Calu3 (cell line): ENCODE data around the gene ANKS1A. TPM values are rescaled to one million over a fixed set of nuclear protein-coding genes. Genes with fewer than 3 reads are reported as not detected.
A peak's percentile ranks its signal among the peaks of the same experiment; 100 is the strongest.

Experiments
- BruUV-seq: library from RNA; stranded (reverse); fragments of 400-500 nt; replicated peaks from 2 replicates; lab custom pipeline; 2021; lab: Mats Ljungman, UMichigan
- CTCF ChIA-PET: fragments of 300-600 bp; sonication (Branson Sonifier 250); formaldehyde crosslinking; loops from one replicate; lab custom pipeline; 2022; ENCODE audit warnings: antibody characterized with exemption; lab: Charles Lee
- DNase-seq: peaks from one replicate; pipeline ENCODE4 v3.0.0; 2022
- H3K27ac Mint-ChIP-seq: one replicate; pipeline ENCODE4 v1.8.0; 2022; ENCODE audit warnings: mixed read lengths; ENCODE audit not compliant: unreplicated experiment
- H3K27me3 Mint-ChIP-seq: one replicate; pipeline ENCODE4 v1.8.0; 2022; ENCODE audit warnings: mixed read lengths; ENCODE audit not compliant: unreplicated experiment
- H3K36me3 Mint-ChIP-seq: one replicate; pipeline ENCODE4 v1.8.0; 2022; ENCODE audit warnings: mild to moderate bottlenecking, moderate library complexity, mixed read lengths; ENCODE audit not compliant: insufficient read depth, unreplicated experiment
- H3K4me1 Mint-ChIP-seq: one replicate; pipeline ENCODE4 v1.8.0; 2022; ENCODE audit warnings: mild to moderate bottlenecking, low read depth, mixed read lengths; ENCODE audit not compliant: unreplicated experiment
- H3K4me3 Mint-ChIP-seq: one replicate; pipeline ENCODE4 v1.8.0; 2022; ENCODE audit warnings: mild to moderate bottlenecking, low read depth, moderate library complexity, mixed read lengths; ENCODE audit not compliant: unreplicated experiment
- H3K9me3 Mint-ChIP-seq: one replicate; pipeline ENCODE4 v1.8.0; 2022; ENCODE audit warnings: low read depth, mixed read lengths; ENCODE audit not compliant: unreplicated experiment
- CTCF ChIP-seq: fragments of 200-600 bp; IDR thresholded peaks from one replicate; pipeline ENCODE4 v1.8.0; 2022; ENCODE audit warnings: antibody characterized with exemption; ENCODE audit not compliant: unreplicated experiment
- intact Hi-C: fragments of 100-400 bp; cut with micrococcal nuclease; formaldehyde crosslinking; loops from one replicate; pipeline ENCODE4 v1.10.0; 2022; ENCODE audit not compliant: unreplicated experiment
- total RNA-seq: library from RNA; stranded (reverse); gene quantifications from 2 replicates; pipeline ENCODE4 v1.2.3, GENCODE V29; 2022

The ANKS1A gene
- total RNA-seq, 1 experiment from 2014 or later: 60.3 TPM

GRCh38 chr6:35023091-35024000 lies 134.3 kb downstream of the ANKS1A start:
- no TSS peak for BruUV-seq
- peaks cover 32% of the 10 kb centered on the region for H3K4me1 Mint-ChIP-seq

GRCh38 chr6:35024551-35025054 lies 135.5 kb downstream of the ANKS1A start:
- no peaks in the 10 kb centered on the region for H3K9me3 Mint-ChIP-seq
- CTCF ChIA-PET: interaction anchor here (0.5 to 1.8 kb wide), 5 partner anchors 10 to 586 kb away, joined by 3 to 6 read pairs (median 4); no protein-coding TSS in a partner anchor
- DNase-seq: peak; percentile 76
- no TSS peak for BruUV-seq
- peak overlapping the region; percentile 27 for H3K4me3 Mint-ChIP-seq
- intact Hi-C loops: no loop called here
- no peak for TF ChIP-seq CTCF
- no peaks in the 10 kb centered on the region for H3K27me3 Mint-ChIP-seq
- peaks cover under 1% of the 10 kb centered on the region for H3K36me3 Mint-ChIP-seq
- H3K27ac Mint-ChIP-seq: peak overlapping the region; percentile 31
- peaks cover 32% of the 10 kb centered on the region for H3K4me1 Mint-ChIP-seq

More at GRCh38 chr6:35023091-35024000, 134.3 kb downstream of the ANKS1A start:
- Mint-ChIP-seq H3K36me3 (peaks cover 3% of the 10 kb centered on the region), H3K9me3 (no peaks in the 10 kb centered on the region), H3K27ac (no peak overlapping the region), H3K4me3 (no peak overlapping the region), H3K27me3 (no peaks in the 10 kb centered on the region)
- DNase-seq: no peak
- intact Hi-C loops: no loop called here
- CTCF ChIA-PET: interaction anchor here (1.8 kb wide), 1 partner anchor 8 kb away, joined by 6 read pairs; no protein-coding TSS in a partner anchor
- no peak for TF ChIP-seq CTCF

- no TSS peak for BruUV-seq
- intact Hi-C loops: no loop called here
- no peak overlapping the region for H3K27ac Mint-ChIP-seq
- H3K36me3 Mint-ChIP-seq: no peaks in the 10 kb centered on the region
- TF ChIP-seq CTCF: peak; percentile 28
- no peaks in the 10 kb centered on the region for H3K9me3 Mint-ChIP-seq
- CTCF ChIA-PET: interaction anchor here (0.6 to 1.8 kb wide), 8 partner anchors 10 to 344 kb away, joined by 3 to 6 read pairs (median 4); no protein-coding TSS in a partner anchor
- no peak for DNase-seq
- H3K4me3 Mint-ChIP-seq: no peak overlapping the region
- peaks cover 32% of the 10 kb centered on the region for H3K4me1 Mint-ChIP-seq
- H3K27me3 Mint-ChIP-seq: no peaks in the 10 kb centered on the region
Observed at GRCh38 chr6:35025232-35026188, 136.5 kb downstream of the ANKS1A start.
